Right lobe of liver (tissue), 4 donors: ENCODE measurements around the gene NLRP5.

Experiments
- POLR2A ChIP-seq: fragments of 450-650 bp; IDR thresholded peaks from one replicate; pipeline ENCODE4 v1.6.1; 2017; ENCODE audit warnings: antibody characterized with exemption, mild to moderate bottlenecking
- TF ChIP-seq, protein P1 (sequence below), 4 donors: fragments of 200-600 bp in 3 of 4; fragments of 450-650 bp in 1 of 4; IDR thresholded peaks; one replicate each; pipeline versions ENCODE4 v1.5.1 to v1.8.0; 2016 to 2022; ENCODE audit warnings: antibody characterized with exemption in 4 of 4, mild to moderate bottlenecking in 2 of 4
- donor health status: DM: no; HTN: no; CAD: no.
- donor health status: DM: no; HTN: no; CAD: no.
- donor health status: DM: no; HTN: yes; CAD: no.

DNA sequence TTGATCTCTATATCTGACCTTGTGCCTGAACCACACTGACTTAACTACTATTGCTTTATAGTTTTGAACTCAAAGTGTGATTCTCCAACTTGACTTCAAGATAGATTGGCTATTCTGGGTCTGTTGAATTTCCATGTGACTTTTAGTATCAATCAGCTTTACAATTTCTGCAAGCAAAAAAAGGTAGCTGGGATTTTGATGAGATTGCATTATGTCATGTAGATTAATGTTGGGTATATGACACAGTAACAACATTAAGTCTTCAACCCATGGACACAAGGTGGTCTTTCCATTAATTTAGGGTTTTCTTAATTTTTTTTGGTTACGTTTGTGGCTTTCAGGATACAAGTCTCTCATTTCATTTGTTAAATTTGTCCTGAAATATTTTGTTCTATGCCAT, 28.2 kb downstream of the NLRP5 start:
- TF ChIP-seq, protein P1, sequence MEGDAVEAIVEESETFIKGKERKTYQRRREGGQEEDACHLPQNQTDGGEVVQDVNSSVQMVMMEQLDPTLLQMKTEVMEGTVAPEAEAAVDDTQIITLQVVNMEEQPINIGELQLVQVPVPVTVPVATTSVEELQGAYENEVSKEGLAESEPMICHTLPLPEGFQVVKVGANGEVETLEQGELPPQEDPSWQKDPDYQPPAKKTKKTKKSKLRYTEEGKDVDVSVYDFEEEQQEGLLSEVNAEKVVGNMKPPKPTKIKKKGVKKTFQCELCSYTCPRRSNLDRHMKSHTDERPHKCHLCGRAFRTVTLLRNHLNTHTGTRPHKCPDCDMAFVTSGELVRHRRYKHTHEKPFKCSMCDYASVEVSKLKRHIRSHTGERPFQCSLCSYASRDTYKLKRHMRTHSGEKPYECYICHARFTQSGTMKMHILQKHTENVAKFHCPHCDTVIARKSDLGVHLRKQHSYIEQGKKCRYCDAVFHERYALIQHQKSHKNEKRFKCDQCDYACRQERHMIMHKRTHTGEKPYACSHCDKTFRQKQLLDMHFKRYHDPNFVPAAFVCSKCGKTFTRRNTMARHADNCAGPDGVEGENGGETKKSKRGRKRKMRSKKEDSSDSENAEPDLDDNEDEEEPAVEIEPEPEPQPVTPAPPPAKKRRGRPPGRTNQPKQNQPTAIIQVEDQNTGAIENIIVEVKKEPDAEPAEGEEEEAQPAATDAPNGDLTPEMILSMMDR (IDR thresholded peaks at IDR 0.05), result no peak
- TF ChIP-seq POLR2A, result no peak
